HG02642 (cell line): ENCODE data around the gene MAPK1.
"Not testable (repeated sequence)": the region's sequence is repeated elsewhere in the genome, so short reads cannot be mapped to it uniquely, and the experiment has no call there.

Experiments used
- ATAC-seq: cut with Tn5 transposase; IDR thresholded peaks from one replicate; pipeline ENCODE4 v1.9.1; 2021; ENCODE audit warnings: mild to moderate bottlenecking; ENCODE audit not compliant: unreplicated experiment, poor library complexity

The MAPK1 gene

DNA sequence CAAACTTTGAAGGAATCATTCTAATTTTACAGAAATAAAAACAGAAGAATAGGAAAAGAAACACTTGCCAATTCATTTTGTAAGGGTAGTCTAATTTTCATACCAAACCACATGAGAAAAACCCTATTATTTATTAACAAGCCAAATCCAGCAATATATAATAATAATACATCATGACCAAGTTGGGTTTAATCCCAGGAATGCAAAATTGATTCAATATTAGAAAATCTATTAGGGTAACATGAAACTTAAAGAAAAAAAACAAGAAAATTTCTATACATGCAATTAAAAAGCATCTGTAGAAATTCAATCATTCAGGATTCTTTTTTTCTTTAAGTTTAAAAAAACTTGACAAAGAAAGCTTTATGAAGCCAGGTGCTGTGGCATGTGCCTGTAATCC, 16.8 kb downstream of the MAPK1 start:
- no peak for ATAC-seq

GRCh38 chr22:21849489-21849888, 18.0 kb downstream of the MAPK1 start:
- no peak for ATAC-seq

GRCh38 chr22:21848057-21848456, 19.4 kb downstream of the MAPK1 start:
- ATAC-seq, result not testable (repeated sequence)

DNA sequence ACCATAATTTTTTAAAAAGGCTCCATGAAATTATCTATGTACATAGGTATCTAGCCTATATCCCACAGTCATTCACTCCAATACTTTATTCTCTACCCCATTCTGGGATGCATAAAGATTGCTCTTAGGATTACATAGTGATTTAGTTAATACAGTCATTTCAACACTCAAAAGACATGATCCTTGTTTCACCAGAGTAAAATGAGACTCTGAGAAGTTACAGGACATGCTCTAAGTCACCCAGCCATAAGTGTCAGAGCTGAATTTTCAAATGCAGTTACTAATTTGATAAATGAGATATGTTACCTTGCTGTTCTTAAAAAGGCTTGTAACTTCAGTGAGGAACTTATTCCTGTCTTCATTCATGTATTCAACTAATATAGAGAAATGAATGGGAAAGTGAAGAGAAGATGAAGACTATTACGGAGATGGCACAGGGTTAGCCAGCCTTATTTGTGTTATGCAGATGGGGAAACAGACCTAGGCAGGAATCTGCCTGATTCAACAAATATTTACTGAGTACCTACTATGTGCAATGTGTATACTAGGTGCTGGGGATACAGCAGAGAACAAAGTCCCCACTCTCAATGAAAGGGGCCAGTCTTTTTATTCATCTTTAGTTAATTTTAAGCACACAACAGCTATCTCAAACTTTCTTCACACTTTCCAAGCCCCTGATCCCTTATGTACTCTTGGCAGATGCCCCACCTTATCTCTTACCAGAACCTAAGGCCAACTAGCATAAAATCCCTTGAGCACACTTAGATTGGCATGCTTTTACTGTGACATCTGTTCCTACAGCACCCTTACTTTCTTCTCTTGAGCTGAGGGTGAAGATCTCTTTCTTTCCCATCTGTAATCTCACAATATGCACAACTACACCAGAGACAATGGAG, 21.6 kb downstream of the MAPK1 start:
- ATAC-seq, result no peak

- no peak for ATAC-seq
Observed at GRCh38 chr22:21842946-21843345, 24.5 kb downstream of the MAPK1 start.

DNA sequence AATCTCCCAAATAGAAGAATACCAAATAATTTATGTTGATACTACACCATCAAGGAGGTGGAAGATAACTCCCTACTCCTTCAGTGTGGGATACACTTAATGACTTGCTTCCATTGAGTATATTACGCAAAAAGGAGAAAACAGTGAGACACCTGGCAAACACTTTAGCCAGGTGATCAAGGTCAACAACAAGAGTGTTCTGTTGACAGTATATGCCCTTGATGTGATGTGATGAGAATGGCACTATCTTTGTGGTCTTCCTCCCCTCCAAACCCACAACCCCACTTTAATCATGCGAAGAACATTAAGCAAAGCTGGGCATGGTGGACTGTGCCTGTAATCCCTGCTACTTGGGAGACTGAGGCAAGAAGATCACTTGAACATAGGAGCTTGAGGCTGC, 26.0 kb downstream of the MAPK1 start:
- ATAC-seq, result no peak

DNA sequence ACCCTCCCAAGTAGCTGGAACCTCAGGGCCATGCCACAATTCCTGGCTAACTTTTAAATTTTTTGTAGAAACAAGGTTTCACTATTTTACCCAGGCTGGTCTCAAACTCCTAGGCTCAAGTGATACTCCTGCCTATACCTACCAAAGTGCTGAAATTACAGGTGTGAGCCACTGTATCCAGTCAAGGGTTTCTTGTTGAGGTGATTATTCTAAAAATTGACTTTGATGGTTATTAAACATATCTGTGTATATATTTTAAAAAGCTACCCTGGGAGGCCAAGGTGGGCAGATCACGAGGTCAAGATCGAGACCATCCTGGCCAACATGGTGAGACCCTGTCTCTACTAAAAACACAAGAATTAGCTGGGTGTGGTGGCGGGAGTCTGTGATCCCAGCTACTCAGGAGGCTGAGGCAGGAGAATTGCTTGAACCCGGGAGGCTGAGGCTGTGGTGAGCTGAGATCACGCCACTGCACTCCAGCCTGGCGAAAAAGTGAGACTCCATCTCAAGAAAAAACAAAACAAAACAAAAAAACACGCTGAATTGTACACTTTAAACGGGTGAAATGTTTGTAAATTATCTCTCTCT, 27.1 kb downstream of the MAPK1 start:
- ATAC-seq, result no peak

DNA sequence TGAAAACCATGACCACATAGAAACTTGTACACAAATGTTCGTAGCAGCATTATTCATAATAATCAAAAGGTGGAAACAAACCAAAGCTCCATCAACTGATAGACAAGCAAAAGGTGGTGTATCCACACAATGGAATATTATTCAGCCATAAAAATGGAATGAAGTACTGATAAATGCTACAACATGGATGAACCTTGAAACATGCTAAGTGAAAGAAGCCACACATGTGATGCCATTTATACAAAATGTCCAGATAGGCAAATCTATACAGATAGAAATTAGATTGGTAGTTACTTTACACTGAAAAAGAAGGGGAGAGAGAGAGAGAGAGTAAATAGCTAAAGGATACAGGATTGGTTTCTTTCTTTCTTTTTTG, 27.7 kb downstream of the MAPK1 start:
- ATAC-seq, result no peak

DNA sequence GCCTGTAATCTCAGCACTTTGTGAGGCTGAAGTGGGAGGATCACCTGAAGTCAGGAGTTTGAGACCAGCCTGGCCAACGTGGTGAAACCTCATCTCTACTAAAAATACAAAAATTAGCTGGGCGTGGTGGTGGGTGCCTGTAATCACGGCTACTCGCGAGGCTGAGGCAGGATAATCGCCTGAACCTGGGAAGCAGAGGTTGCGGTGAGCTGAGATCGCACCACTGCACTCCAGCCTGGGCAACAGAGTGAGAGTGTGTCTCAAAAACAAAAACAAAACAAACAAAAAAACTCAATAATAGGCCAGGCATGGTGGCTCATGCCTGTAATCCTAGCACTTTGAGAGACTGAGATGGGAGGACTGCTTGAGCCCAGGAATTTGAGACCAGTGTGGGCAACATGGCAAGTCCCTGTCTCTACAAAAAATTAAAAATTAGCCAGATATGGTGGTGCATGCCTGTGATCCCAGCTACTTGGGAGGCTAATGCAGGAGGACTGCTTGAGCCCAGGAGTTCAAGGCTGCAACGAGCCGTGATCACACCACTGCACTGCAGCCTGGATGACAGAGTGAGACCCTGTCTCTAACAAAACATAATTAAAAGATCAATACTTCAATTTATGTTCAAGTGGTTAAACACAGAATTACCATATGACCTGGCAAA, 28.2 kb downstream of the MAPK1 start:
- not testable (repeated sequence) for ATAC-seq

DNA sequence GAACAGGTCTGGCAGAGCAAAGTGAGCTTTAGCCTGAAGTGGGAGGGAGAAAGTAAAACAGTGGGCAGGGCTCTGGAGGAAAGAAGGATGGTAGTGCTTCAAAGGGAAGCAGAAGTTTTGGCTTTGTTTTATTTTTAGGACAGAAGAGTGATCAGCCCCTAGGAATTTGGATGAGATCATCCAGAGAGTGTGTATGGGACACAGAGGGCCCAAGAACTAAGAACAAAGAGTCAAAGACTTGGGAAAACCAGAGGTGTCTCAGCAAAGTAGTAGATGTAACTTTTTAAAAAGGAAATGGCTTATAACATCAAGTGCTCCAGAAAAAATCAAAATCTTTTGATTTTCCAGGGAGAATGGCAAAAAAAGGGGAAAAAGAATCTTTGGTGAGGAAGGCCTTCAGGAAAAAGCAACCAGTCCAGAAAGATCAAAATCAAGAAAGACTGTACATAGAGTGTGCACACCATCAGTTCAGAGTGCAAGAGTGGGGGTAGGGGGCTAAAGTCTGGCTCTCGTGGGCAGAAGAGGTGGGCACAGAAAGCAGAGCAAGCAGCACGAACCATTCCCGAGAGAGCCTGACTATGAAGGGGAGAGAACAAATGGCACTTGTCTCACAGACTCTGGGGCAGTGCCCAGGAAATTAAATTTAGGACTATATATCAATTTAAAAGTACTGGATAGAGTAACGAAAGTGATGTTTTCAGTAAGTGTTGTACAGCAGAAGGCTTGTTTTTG, 30.0 kb downstream of the MAPK1 start:
- no peak for ATAC-seq

GRCh38 chr22:21836486-21836885, 31.0 kb downstream of the MAPK1 start:
- not testable (repeated sequence) for ATAC-seq

DNA sequence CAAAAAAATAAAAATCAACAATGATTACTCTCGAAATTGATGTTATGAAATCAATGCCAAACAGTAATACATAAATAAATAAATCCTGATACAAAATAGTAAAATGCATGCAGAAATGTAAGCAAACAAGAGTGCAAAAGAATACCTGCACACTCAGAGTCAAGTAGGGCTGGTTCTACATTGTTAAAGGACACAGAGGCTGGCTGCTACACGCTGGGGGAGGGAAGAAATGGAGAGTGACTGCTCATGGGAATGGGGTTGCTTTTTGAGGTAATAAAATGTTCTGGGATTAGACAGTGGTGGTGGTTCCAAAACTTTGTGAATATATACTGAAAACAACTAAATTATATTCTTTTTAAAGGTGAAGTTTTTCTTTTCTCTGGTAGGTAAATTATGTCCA, 32.1 kb downstream of the MAPK1 start:
- ATAC-seq, result no peak

GRCh38 chr22:21834869-21835268, 32.6 kb downstream of the MAPK1 start:
- ATAC-seq, result no peak

DNA sequence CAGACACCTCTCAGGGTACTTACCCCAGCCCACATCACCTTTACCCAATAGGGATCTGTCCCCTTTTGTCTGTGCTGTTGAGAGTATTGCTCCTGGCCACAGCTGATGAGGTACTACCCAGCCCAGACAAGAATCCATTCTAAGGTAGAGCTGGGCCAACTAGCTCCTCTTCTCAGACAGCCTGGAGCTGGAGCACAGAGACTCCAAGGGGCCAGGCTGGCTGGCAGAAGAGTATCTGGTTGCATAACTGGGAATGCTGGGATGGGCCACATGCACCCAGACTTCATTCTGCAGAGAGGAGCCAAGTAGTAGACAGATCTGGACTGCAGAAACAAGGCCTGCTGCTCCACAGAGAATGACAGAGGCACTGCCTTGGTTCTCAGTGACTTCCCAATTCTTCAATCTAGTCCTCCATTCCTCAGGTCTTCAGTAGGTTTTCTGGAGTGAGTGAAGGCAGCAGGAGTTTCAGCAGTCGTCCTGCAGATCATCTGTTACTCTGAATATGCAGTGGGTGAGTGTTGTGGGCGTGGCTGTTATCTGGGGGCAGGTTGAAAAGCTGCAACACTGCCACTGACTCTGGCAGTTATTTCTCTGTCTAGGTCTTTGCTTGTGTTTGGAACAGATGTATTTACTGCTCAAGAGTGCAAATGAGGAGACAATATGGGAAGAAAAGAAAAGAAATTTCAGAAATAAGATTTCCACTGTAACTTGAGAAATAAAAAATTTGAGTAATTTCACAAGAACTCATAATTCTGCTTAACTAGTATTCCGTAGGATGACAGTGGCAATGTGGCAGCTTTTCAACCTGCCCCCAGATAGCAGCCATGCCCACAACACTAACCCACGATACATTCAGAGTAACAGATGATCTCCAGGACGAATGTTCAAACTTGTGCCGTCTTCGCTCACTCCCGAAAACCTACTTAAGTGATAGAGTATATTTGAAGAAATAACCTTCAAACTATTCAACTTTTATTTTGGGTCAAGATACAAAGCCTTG, 34.9 kb downstream of the MAPK1 start:
- no peak for ATAC-seq

DNA sequence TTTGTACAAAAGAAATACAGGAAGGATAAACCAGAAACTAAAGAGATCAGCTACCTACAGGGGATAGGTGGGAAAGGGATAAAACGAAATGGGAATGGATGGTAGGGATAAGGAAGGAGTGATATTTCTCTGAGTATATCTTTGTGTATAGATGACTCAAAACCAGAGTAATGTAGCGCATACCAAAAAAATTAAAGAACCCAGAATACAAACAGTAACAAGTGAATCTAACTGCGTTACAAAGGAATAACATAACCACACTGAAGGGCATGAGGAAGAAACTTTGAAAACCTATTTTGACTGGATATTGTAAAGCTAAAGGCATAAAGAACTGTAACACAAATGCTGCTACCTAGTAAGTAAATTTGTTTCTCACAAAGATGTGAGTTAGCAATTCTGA, 37.9 kb downstream of the MAPK1 start:
- ATAC-seq, result no peak

DNA sequence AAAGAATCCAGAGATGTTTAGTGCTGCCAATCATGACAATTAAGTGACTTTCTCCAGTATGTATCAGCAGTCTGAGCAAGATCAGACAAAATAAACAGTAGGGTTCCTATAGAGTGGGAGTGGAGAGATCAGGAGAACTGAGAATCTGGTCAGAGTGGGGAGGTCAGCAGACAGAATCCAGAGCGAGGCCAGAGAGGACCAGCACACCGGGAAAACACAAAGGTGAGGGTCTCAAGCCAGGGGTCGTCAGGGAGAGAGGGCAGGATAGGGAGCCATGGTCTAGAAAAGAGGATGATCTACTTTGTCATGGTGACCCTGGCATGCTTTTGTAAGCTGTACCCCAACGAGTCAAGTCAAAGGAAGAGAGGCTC, 39.2 kb downstream of the MAPK1 start:
- no peak for ATAC-seq

- ATAC-seq, result no peak
Observed at GRCh38 chr22:21827628-21828267, 39.7 kb downstream of the MAPK1 start.

DNA sequence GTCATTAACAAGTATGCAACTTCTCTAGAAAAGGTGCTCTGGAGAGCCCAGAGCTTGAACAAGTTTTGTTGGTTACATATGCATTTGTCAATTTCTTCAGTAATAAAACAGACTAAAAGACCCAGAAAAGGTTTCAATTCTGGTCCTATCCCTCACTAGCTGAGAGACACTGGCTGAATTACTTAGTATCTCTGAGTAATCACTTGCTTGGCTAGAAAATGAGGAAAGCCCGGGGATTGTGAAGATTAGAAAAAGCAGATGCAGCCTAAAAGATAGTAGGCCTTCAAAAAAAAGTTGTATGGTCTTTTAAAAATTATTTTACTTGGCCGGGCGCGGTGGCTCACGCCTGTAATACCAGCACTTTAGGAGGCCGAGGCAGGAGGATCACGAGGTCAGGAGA, 41.2 kb downstream of the MAPK1 start:
- ATAC-seq, result no peak

GRCh38 chr22:21824962-21825361, 42.5 kb downstream of the MAPK1 start:
- ATAC-seq, result not testable (repeated sequence)
